IPS DF 19.7 (cell line): ENCODE measurements around the gene ADGRF4.

Experiments
- DNase-seq: peaks from one replicate; pipeline ENCODE4 v3.0.0-alpha.2; 2013; ENCODE audit warnings: low read depth, low spot score

ADGRF4 gene

GRCh38 chr6:47681201-47681990 lies 17.0 kb upstream of the ADGRF4 start:
- no peak for DNase-seq

DNA sequence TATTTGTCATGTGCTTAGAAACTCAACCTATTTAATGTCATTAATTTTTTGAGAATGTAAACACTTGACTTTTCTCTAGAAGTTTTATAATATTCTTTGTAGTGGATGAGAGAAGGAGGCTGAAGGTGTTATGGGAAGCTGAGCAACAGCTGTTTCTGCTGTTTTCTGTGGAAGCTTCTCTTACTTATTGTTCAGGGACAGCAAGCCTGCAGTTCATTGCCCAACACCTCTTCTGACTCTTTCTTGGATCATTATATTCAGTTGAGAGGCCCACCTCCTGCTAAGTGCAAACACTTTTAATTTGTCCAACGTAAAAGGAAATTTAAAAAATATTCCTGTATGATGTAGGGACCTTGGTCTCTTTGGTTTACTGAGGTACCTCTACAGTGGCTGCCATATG lies 12.0 kb upstream of the ADGRF4 start:
- no peak for DNase-seq

- DNase-seq, result no peak
Observed at GRCh38 chr6:47687432-47687831, 10.9 kb upstream of the ADGRF4 start.

GRCh38 chr6:47690214-47690613 lies 8.2 kb upstream of the ADGRF4 start:
- no peak for DNase-seq

- DNase-seq, result no peak
Observed at GRCh38 chr6:47690791-47691190, 7.6 kb upstream of the ADGRF4 start.

DNA sequence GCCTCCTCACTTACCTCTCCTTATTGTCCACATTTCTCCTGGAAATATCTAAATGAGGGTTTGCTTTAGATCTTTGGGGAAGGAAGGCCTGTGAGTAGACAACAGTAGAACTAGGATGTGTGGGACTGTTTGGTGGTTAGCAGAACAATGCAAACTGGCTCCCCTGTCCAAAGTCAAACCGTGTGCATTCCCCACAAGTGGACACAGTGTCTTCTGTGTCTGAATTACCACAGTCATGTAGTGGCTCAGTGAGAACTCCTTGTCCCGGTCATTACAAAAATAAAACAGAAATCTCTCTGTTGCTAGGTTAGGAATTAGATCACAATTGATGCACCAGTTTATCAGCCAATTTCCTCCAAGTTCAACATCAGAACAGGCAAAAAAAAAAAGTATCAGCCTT lies 455 bp upstream of the ADGRF4 start:
- DNase-seq, result no peak

DNA sequence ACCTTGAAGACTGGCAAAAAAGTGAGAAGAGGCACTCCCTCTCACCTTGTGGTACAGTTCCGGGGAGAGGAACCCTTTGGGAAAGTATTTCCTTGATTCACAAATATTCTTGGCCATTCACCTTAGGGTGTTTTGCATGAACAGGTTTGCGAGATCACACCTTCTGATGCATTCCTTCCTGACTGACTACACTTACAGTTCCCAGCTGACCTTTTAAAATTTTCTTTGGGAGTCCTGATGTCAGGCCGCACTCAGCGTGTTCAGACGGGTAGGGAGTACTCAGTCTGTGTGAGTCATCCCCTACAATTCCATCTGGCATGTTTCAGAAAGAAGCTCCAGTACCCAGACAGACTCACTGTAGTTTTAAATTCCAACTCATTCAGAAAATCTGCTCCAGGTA lies 1.7 kb downstream of the ADGRF4 start:
- no peak for DNase-seq

DNA sequence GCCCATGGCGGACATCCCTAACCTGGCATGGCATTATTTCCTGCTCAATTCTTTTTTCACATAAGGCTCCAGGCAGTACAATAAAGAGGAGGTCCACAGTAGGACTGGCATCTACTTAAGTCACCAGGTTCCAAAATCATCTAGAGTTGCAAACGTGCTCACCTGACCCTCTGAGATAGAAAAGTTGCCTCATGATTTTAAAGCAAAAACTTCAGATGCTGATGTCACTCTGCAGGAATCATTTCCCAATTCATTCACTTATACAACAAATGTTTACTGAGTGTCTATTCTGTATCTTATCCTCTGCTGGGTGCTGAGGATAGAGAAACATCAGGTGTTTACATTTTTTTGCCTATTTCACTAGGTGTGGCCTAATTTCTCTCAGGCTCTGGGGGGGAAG lies 2.2 kb downstream of the ADGRF4 start:
- DNase-seq, result no peak

DNA sequence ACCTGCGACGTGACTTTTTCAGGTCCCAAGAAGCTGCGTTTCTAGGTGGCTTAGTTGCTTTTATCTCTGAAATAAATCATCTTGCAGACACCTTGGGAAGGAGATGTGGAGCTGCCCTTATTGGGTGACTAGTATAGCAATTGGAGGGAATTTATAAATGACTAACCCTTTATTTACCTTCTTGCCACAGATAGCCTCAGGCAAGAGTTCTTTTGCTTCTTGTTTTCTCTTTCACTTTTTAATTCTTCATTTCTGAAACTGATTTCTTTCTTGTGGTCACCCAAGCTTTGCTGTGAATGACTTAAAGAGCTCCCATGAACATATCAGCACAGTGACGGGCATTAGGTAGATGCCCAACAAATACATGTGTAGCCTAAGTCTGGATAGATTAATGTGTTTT lies 3.0 kb downstream of the ADGRF4 start:
- no peak for DNase-seq

GRCh38 chr6:47709160-47709559 lies 10.8 kb downstream of the ADGRF4 start:
- DNase-seq, result no peak

DNA sequence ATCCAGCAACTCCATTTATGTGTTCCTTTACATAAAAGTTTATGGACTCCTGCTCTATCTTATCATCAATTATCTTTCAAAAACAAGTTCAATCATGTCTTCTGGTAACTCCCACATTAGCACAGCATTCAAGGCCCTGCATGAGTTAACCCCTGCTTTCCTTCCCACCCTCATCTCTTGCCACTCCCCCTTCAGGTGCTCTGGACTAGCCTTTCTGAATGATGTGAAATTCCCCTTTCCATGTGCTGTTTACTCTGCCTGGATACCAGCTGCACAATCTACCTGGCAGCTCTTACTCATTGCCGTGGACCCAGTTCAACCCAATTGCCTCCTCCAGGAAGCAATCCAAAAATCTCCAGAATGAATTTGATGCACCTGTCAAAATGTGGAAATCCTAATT lies 11.9 kb downstream of the ADGRF4 start:
- no peak for DNase-seq

- DNase-seq, result no peak
Observed at GRCh38 chr6:47713200-47713599, 14.8 kb downstream of the ADGRF4 start.

GRCh38 chr6:47714802-47715201 lies 16.4 kb downstream of the ADGRF4 start:
- no peak for DNase-seq

GRCh38 chr6:47715782-47716181 lies 17.4 kb downstream of the ADGRF4 start:
- no peak for DNase-seq

GRCh38 chr6:47716207-47716606 lies 17.8 kb downstream of the ADGRF4 start:
- no peak for DNase-seq

GRCh38 chr6:47718571-47718970 lies 20.2 kb downstream of the ADGRF4 start:
- no peak for DNase-seq

- no peak for DNase-seq
Observed at GRCh38 chr6:47721189-47721588, 22.8 kb downstream of the ADGRF4 start.

DNA sequence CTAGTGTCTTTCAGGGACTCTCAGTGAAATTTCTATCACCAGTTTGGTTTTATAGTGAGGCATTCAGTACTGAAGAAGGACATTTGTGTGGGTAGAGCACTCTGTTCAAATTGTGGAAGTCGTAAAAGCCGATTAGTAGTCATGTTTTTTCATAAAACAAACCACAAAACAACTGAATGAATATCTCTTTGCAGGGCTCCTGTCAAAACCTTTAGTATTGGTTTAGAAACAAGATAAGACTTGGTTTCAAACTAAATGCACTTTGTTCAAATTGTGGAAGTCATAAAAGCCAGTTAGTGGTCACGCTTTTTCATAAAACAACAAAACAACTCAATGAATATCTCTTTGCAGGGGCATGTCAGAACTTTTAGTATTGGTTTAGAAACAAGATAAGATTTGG lies 23.8 kb downstream of the ADGRF4 start:
- DNase-seq, result no peak

DNA sequence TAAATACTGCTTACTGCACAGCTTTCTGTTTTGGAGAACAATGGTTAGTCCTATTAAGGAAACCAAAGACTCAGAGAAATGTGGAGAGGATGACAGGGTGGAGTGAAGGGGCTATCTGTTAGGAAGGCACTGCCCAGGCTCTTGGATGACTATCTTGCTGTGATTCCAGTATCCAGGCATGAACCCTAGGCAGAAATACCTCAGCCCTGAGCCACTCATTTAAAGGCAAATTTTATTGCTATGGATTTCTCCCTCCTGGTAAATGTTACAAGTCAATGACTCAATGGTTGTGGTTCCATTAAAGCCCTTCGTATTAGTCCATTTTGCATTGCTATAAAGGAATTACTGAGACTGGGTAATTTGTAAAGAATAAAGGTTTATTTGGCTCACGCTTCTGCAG lies 25.9 kb downstream of the ADGRF4 start:
- no peak for DNase-seq

DNA sequence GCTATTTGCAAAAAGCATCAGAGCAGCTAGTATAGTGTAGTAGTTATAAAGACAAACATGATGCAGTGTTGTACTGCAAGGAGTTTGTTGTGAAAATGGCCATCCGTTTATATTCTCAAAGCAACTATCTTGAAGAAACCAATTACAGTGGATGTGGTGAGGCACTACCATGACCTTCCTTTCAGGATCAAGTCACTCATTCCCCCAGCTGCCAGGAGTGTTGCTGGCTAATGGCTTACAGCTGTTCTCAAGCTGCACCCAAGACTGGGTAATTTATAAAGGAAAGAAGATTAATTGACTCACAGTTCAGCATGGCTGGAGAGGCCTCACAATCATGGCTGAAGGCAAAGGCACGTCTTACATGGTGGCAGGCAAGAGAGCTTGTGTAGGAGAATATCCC lies 29.0 kb downstream of the ADGRF4 start:
- no peak for DNase-seq

DNA sequence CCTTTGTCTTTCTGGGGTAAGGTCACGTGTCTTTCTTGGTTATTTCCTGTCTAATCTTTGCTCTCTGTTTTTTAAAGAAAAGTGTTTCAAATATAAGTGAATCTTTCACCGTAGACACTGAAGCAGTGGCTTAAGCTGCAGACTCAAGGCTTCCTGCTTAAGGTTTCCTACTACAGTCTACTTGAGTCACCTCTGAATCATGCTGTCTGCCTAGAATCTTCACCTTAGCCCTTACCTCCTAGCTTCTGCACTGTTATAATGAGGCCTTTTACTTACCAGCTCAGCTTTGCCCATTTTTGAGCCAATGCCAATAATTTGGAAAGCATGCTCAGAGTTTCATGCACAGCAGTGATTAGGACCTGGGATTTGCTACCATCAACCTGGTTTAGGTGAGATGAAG lies 30.6 kb downstream of the ADGRF4 start:
- no peak for DNase-seq

DNA sequence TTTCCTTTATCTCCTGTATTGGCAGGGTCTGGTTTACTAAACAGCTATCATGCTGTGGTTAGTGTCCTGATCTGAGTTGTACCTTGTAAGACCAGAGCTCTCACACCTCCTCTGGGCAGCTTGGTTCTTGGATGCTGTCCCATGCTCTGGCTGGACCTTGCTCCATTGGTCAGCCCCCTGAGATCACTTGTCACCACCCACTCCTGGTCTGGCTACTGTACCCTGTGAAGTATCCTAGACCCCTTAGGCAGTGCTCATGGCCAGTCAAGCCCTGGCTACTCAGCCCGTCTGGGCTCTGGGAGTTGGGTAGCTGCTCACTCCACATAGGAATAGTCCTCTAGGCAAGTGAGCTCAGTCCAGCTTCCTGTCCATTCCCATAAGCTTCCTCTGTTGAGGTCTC lies 31.1 kb downstream of the ADGRF4 start:
- DNase-seq, result no peak

DNA sequence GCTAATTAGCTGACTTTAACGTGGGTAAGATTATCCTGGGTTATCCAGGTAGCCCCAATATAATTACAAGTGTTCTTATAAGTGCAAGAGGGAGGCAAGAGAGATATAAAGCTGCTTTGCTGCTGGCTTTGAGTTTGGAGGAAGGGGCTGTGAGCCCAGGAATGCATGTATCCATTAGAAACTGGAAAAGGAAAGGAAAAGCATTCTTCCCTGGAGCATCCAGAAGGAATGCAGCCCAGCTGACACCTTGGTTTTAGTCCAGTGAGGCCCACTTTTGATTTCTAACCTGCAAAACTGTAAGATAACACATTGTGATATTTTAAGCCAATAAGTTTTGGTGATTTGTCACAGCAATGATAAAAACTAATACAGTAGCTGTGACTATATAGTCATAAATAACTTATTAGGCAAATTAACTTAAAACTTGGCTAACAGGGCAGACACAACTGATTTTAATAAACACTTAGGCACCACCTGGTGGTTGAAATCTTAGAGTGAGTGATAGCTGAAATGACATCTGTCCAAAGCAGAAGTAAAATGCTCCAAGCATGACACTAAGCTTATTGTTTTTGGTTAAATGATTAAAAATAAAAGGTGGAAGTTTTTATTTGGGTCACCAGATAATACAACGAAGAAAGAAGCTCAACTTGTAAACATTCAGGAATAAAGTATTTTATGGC lies 35.6 kb downstream of the ADGRF4 start:
- no peak for DNase-seq
